Left ventricle myocardium inferior (tissue), 1 donor: ENCODE data around the gene FBXW11. TPM values are rescaled to one million over a fixed set of nuclear protein-coding genes. Genes with fewer than 3 reads are reported as not detected.

Source experiments
- DNase-seq: peaks from one replicate; pipeline ENCODE4 v3.0.0-alpha.2; 2020
- H3K27ac ChIP-seq: fragments of 200-600 bp; replicated peaks from 2 replicates; pipeline ENCODE4 v1.8.0; 2021
- H3K27me3 ChIP-seq: fragments of 200-600 bp; 2 replicates; pipeline ENCODE4 v1.8.0; 2021; ENCODE audit warnings: low read depth
- H3K36me3 ChIP-seq: fragments of 200-600 bp; 2 replicates; pipeline ENCODE4 v1.8.0; 2021
- H3K4me1 ChIP-seq: fragments of 200-600 bp; 2 replicates; pipeline ENCODE4 v1.8.0; 2021
- H3K4me3 ChIP-seq: fragments of 200-600 bp; 2 replicates; pipeline ENCODE4 v1.8.0; 2021; ENCODE audit warnings: mild to moderate bottlenecking, moderate library complexity
- H3K9me3 ChIP-seq: fragments of 200-600 bp; replicated peaks from 2 replicates; pipeline ENCODE4 v1.8.0; 2021
- intact Hi-C: fragments of 100-400 bp; cut with micrococcal nuclease; formaldehyde crosslinking; loops from one replicate; pipeline ENCODE4 v1.11.0; 2022
- total RNA-seq: library from RNA; stranded (reverse); fragmentation: NEBNext Ultra II Directional; extraction: Animal tissue kit (Norgen Biotek cat#: 25700); gene quantifications from one replicate; pipeline ENCODE4 v1.2.1, GENCODE V29; 2021
- TF ChIP-seq, protein P1 (sequence below): fragments of 200-600 bp; IDR thresholded peaks from 2 replicates; pipeline ENCODE4 v1.8.0; 2021; ENCODE audit warnings: antibody characterized with exemption, mild to moderate bottlenecking, borderline replicate concordance
- donor health status: DM: no; HTN: yes; CAD: no; lungs with severe emphysema.

Gene FBXW11
- total RNA-seq, 1 donor from 2014 or later = 69.0 TPM

DNA sequence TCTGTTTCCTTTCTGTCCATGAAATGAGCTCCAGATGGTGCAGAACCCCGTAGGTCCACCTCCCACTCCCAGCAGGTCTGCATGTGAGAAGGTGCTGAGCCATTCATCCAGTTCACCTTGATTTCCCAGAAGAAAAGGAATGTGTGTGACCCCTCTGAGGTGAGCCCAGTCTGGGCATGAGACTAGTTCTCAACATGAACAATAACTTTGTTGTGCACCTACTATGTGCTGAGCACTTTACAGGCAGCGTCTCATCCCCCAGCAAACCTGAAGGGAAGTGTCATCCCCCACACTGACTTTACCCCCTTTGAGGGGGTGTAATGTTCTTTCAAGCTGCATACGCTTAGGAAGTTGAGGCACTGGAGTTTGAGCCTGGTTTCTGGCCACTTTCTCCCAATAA, 159.4 kb downstream of the FBXW11 start:
- H3K36me3 ChIP-seq = no peaks in the 10 kb centered on the region
- intact Hi-C loops = no loop called here
- H3K9me3 ChIP-seq = no peaks in the 10 kb centered on the region
- H3K4me3 ChIP-seq = no peak overlapping the region
- no peak overlapping the region for H3K27ac ChIP-seq
- H3K4me1 ChIP-seq = peaks cover 44% of the 10 kb centered on the region
- TF ChIP-seq, protein P1, sequence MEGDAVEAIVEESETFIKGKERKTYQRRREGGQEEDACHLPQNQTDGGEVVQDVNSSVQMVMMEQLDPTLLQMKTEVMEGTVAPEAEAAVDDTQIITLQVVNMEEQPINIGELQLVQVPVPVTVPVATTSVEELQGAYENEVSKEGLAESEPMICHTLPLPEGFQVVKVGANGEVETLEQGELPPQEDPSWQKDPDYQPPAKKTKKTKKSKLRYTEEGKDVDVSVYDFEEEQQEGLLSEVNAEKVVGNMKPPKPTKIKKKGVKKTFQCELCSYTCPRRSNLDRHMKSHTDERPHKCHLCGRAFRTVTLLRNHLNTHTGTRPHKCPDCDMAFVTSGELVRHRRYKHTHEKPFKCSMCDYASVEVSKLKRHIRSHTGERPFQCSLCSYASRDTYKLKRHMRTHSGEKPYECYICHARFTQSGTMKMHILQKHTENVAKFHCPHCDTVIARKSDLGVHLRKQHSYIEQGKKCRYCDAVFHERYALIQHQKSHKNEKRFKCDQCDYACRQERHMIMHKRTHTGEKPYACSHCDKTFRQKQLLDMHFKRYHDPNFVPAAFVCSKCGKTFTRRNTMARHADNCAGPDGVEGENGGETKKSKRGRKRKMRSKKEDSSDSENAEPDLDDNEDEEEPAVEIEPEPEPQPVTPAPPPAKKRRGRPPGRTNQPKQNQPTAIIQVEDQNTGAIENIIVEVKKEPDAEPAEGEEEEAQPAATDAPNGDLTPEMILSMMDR = no peak
- DNase-seq = no peak
- H3K27me3 ChIP-seq = no peaks in the 10 kb centered on the region

DNA sequence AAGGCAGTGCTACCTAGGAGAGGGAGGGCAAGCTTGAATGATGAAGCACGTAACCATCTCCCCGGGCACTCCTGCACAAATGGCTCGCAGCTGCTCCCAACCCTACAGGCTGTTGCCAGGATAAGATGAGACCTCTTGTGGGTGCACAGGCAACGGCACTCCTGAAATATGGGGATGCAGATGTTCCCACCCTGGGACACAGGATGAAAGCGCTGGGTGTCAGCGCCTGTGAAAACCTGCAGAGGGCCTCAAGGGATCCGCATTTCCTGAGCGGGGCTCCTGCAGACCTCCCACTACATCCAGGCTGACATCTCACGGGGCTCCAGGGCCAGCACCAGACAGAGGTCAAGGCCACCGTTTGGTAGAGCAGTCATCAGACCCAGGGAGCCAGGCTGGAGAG, 160.1 kb downstream of the FBXW11 start:
- TF ChIP-seq, protein P1 = no peak
- Histone ChIP-seq H3K9me3 (no peaks in the 10 kb centered on the region), H3K4me3 (no peak overlapping the region), H3K4me1 (peaks cover 48% of the 10 kb centered on the region), H3K27me3 (no peaks in the 10 kb centered on the region), H3K27ac (peak overlapping the region; percentile 16), H3K36me3 (no peaks in the 10 kb centered on the region)
- DNase-seq = no peak
- intact Hi-C loops = no loop called here

DNA sequence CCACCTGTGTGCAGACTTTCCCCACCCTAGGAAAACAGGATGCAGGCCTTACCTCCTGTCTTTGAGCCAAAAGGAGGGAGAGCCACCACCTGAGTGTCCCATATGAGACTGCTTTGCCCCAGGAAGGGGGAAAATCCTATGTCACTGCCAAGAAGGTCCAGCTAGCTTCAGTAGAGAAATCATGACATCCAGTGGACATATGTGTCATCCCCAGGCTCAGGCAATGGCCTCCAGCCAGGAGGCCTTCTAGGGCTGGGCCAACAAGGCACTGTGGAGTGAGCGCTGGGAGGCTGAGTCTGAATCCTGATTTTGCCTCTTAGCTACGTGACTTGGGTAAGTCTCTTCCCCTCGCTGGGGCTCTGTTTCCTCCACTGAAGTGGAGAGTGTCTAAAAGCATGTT, 160.6 kb downstream of the FBXW11 start:
- Histone ChIP-seq H3K27ac (peak overlapping the region; percentile 16), H3K4me3 (no peak overlapping the region), H3K36me3 (no peaks in the 10 kb centered on the region), H3K4me1 (peaks cover 48% of the 10 kb centered on the region), H3K27me3 (no peaks in the 10 kb centered on the region), H3K9me3 (no peaks in the 10 kb centered on the region)
- TF ChIP-seq, protein P1 = peak; percentile 59
- intact Hi-C loops = no loop called here
- DNase-seq = peak; percentile 51

DNA sequence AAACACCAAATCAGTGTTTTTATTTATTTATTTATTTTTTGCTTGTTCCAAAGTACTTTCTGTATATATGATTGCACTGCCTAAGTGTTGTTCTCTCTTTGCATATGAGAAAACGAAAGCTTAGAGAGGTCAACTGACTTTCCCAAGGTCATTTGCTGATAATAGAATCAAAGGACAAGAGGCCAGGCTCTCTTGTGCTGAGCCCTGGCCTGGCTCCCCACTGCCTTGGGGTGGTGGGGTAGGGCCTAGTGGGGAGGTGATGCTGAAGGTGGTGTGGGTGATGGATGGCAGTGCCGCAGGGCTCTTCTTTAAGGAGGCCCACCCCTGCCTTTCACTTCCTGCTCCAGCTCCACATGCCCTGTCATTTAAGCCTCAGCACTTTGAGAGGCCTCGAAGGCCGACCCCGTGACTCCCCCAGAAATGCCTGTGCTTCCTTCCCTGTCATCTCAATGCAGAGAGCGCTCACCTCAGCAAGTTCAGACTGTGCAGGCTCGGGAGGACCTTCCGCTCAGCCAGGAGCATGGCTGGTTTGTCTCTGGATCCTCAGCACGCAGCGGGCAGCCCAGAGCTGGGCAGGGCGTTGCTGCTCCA, 161.3 kb downstream of the FBXW11 start:
- Histone ChIP-seq H3K27me3 (no peaks in the 10 kb centered on the region), H3K9me3 (no peaks in the 10 kb centered on the region), H3K4me3 (no peak overlapping the region), H3K4me1 (peaks cover 48% of the 10 kb centered on the region), H3K36me3 (no peaks in the 10 kb centered on the region), H3K27ac (peak overlapping the region; percentile 16)
- TF ChIP-seq, protein P1 = no peak
- DNase-seq = no peak
- intact Hi-C loops = no loop called here

DNA sequence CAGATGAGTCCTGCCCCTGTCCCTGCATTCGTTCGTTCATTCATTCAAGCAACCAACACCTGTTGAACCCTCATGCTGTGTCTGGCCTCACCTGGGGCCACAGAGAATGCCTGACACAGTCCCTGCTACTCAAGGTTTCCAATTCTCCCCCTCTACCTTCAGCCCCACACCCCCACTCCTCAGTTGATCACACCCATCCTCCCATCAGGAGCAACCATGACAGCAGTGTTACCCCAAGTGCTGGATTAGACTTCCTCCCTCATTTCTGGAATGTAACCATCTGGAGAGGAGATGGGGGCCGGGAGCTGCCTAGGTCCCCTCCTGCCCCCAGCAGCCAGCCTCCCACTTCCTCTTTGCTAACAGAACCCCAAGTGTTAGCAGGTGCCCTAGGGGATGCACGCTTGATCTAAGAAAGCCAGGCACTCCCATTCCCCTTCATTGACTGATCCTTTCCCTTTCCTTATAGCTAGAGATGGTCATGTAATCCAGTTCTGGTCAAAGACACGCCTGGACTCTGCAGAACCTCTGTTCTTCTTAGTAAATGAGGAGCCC, 163.6 kb downstream of the FBXW11 start:
- Histone ChIP-seq H3K9me3 (no peaks in the 10 kb centered on the region), H3K36me3 (no peaks in the 10 kb centered on the region), H3K4me3 (peak overlapping the region; percentile 41), H3K27ac (no peak overlapping the region), H3K27me3 (no peaks in the 10 kb centered on the region), H3K4me1 (peaks cover 35% of the 10 kb centered on the region)
- intact Hi-C loops = no loop called here
- TF ChIP-seq, protein P1 = no peak
- no peak for DNase-seq
